ENCODE measurements around the gene COL4A1. TPM values are rescaled to one million over a fixed set of nuclear protein-coding genes. Genes with fewer than 3 reads are reported as not detected.

COL4A1 gene
- total RNA-seq, result 0.21 TPM

- no peak within 1 kb of the TSS for H3K4me3 ChIP-seq (ENCODE audit: low read length)
- no peaks in the 10 kb centered on the region for H3K4me1 ChIP-seq (ENCODE audit: insufficient read depth, low read length)
- peaks cover 77% of the 10 kb centered on the region for H3K27me3 ChIP-seq (ENCODE audit: insufficient read depth, low read length)
- no peaks in the 10 kb centered on the region for H3K9me3 ChIP-seq (ENCODE audit: low read depth, low read length)
Observed at GRCh38 chr13:110306960-110307766, at the start of gene COL4A1, which contains the start of gene COL4A2. Gene COL4A1, minus strand, starts transcription at chr13:110307157. Its CDS starts 130 bp downstream, at chr13:110307027. Gene COL4A2, plus strand, starts transcription at chr13:110307284. Its CDS starts 620 bp downstream, at chr13:110307904.

GRCh38 chr13:110356362-110356761 lies 49.4 kb upstream of the COL4A1 start:
- no peaks in the 10 kb centered on the region for H3K27me3 ChIP-seq (ENCODE audit: insufficient read depth, low read length)
- no peak overlapping the region for H3K4me3 ChIP-seq (ENCODE audit: low read length)
- no peaks in the 10 kb centered on the region for H3K9me3 ChIP-seq (ENCODE audit: low read depth, low read length)
- no peaks in the 10 kb centered on the region for H3K4me1 ChIP-seq (ENCODE audit: insufficient read depth, low read length)

- Histone ChIP-seq H3K4me3 (ENCODE audit: low read length) (no peak overlapping the region), H3K4me1 (ENCODE audit: insufficient read depth, low read length) (no peaks in the 10 kb centered on the region), H3K9me3 (ENCODE audit: low read depth, low read length) (no peaks in the 10 kb centered on the region), H3K27me3 (ENCODE audit: insufficient read depth, low read length) (no peaks in the 10 kb centered on the region)
Observed at GRCh38 chr13:110354715-110355473, 47.9 kb upstream of the COL4A1 start.

DNA sequence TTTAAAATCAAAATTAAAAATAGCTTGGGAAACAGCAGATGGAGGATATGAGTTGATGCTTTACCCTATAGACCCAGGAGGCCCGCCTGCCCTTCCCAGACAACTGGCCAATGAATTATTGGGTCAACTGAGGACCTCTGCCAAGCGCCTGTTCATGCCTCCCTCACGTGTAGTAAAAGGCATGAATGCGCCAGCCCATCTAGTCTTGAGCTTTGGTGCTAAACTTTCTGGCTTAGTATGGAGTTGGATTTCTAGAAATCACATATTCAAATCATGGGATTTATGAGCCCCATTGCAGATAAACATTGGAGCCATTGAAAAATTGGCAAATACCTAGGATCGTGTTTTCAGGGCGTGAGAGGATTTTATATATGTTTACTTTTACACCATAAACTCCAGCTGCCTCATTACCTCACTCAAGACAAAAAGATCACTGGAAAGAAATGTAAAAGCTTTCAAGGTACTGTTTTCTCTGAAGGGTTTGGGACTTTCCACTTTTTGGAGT lies 47.2 kb upstream of the COL4A1 start:
- no peak overlapping the region for H3K4me3 ChIP-seq (ENCODE audit: low read length)
- no peaks in the 10 kb centered on the region for H3K9me3 ChIP-seq (ENCODE audit: low read depth, low read length)
- no peaks in the 10 kb centered on the region for H3K27me3 ChIP-seq (ENCODE audit: insufficient read depth, low read length)
- no peaks in the 10 kb centered on the region for H3K4me1 ChIP-seq (ENCODE audit: insufficient read depth, low read length)

- H3K4me1 ChIP-seq (ENCODE audit: insufficient read depth, low read length), result no peaks in the 10 kb centered on the region
- no peaks in the 10 kb centered on the region for H3K27me3 ChIP-seq (ENCODE audit: insufficient read depth, low read length)
- H3K4me3 ChIP-seq (ENCODE audit: low read length), result no peak overlapping the region
- H3K9me3 ChIP-seq (ENCODE audit: low read depth, low read length), result no peaks in the 10 kb centered on the region
Observed at GRCh38 chr13:110353339-110353977, 46.5 kb upstream of the COL4A1 start.

- Histone ChIP-seq H3K27me3 (ENCODE audit: insufficient read depth, low read length) (no peaks in the 10 kb centered on the region), H3K9me3 (ENCODE audit: low read depth, low read length) (no peaks in the 10 kb centered on the region), H3K4me1 (ENCODE audit: insufficient read depth, low read length) (no peaks in the 10 kb centered on the region), H3K4me3 (ENCODE audit: low read length) (no peak overlapping the region)
Observed at GRCh38 chr13:110352735-110353134, 45.8 kb upstream of the COL4A1 start.

DNA sequence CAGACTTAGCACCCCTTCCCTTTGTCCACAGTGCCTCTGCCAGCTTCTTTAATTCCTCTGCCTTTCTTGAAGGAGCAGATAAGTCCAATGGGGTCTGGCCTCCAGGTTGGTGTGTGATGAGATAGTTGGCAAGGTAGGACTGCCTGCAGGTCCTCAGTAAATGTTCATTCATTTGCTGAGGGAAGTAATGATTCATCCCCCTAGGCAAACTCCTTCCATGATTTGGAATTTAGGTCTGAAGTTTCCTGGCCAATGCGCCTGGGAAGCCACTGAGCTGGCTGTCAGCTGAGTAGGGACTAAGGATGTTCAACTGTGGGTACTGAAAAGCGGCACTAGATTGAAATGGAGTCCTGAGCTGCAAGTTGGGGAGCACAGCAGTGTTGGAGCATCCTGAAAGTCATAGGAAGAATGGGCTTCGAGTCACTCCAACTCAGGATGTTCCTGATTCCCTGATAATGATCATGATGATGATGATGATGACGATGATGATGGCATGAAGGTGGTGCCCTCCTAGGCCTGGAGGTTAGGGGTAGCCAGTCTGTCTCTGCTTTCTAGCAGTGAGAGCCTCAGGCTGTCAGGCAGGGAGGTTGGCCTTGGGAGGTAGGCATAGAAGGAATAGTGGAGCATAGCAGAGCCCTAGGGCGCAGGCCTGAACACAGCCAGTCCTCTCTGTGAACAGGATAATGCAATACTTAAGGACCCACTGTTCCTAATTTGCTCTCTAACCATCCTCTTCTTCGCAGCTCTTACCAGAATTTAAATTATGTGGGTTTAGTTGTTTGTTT lies 44.9 kb upstream of the COL4A1 start:
- H3K4me3 ChIP-seq (ENCODE audit: low read length), result no peak overlapping the region
- no peaks in the 10 kb centered on the region for H3K4me1 ChIP-seq (ENCODE audit: insufficient read depth, low read length)
- no peaks in the 10 kb centered on the region for H3K9me3 ChIP-seq (ENCODE audit: low read depth, low read length)
- H3K27me3 ChIP-seq (ENCODE audit: insufficient read depth, low read length), result no peaks in the 10 kb centered on the region

DNA sequence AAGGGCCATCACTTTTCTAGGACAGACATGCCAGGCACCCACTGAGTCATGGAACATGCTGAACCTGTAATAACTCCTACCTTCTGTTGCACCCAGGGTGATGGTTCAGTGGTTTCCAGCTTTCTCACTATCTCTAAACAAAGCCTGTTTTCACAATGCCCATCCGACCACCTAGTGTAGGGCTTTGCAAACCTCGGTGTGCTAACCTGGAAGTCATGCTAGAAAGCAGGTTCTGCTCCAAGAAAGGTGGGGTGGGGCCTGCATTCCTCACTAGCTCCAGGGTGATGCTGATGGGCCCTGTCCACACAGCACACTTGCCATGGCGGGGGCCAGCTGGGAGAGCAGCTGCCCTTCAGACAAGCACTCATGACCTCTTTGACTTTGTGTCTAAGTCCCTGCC lies 43.6 kb upstream of the COL4A1 start:
- Histone ChIP-seq H3K4me1 (ENCODE audit: insufficient read depth, low read length) (no peaks in the 10 kb centered on the region), H3K9me3 (ENCODE audit: low read depth, low read length) (no peaks in the 10 kb centered on the region), H3K27me3 (ENCODE audit: insufficient read depth, low read length) (no peaks in the 10 kb centered on the region), H3K4me3 (ENCODE audit: low read length) (no peak overlapping the region)

DNA sequence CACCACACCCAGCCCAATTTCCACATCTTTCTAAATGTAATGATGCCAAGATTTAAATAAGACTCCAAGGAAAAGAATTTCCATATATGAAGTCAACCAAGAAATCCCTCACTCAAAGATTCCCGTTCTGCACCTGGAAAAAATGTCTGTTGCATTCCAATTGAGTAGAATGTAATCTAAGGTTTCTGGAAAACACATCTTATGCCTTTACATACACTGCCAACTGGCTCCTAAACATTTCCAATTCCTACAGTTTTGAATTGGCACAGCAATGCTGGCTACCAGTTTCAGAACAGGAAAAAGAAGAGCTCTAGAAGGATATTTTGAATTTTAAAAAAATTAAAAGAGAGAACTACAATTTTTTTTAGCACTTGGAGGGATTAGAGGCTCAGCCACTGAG lies 43.1 kb upstream of the COL4A1 start:
- H3K4me3 ChIP-seq (ENCODE audit: low read length), result no peak overlapping the region
- no peaks in the 10 kb centered on the region for H3K27me3 ChIP-seq (ENCODE audit: insufficient read depth, low read length)
- no peaks in the 10 kb centered on the region for H3K4me1 ChIP-seq (ENCODE audit: insufficient read depth, low read length)
- no peaks in the 10 kb centered on the region for H3K9me3 ChIP-seq (ENCODE audit: low read depth, low read length)

DNA sequence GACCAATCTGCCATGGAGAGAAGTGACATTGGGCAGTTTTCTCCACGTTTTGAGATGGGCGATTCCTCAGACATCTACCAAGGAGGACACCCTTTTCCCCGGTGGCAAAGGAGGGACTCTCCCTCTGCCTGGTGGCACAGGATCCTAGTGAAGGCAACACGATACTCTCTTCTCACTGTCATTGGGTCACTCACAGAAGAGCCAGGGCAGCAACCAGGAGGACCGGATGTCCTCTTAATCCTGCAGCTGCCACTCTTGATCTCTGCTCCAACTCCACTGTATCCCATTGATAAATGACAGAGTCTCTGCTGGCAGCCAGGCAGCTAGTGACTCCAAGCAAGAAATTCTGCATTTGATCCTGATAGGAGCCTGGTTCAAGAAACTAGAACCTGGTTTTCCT lies 42.3 kb upstream of the COL4A1 start:
- Histone ChIP-seq H3K4me3 (ENCODE audit: low read length) (no peak overlapping the region), H3K27me3 (ENCODE audit: insufficient read depth, low read length) (no peaks in the 10 kb centered on the region), H3K9me3 (ENCODE audit: low read depth, low read length) (no peaks in the 10 kb centered on the region), H3K4me1 (ENCODE audit: insufficient read depth, low read length) (no peaks in the 10 kb centered on the region)

- Histone ChIP-seq H3K9me3 (ENCODE audit: low read depth, low read length) (no peaks in the 10 kb centered on the region), H3K4me3 (ENCODE audit: low read length) (no peak overlapping the region), H3K27me3 (ENCODE audit: insufficient read depth, low read length) (no peaks in the 10 kb centered on the region), H3K4me1 (ENCODE audit: insufficient read depth, low read length) (no peaks in the 10 kb centered on the region)
Observed at GRCh38 chr13:110348309-110349105, 41.5 kb upstream of the COL4A1 start.

- H3K4me3 ChIP-seq (ENCODE audit: low read length), result no peak overlapping the region
- H3K4me1 ChIP-seq (ENCODE audit: insufficient read depth, low read length), result no peaks in the 10 kb centered on the region
- no peaks in the 10 kb centered on the region for H3K9me3 ChIP-seq (ENCODE audit: low read depth, low read length)
- no peaks in the 10 kb centered on the region for H3K27me3 ChIP-seq (ENCODE audit: insufficient read depth, low read length)
Observed at GRCh38 chr13:110347535-110348308, 40.8 kb upstream of the COL4A1 start.

- Histone ChIP-seq H3K27me3 (ENCODE audit: insufficient read depth, low read length) (no peaks in the 10 kb centered on the region), H3K4me3 (ENCODE audit: low read length) (no peak overlapping the region), H3K9me3 (ENCODE audit: low read depth, low read length) (no peaks in the 10 kb centered on the region), H3K4me1 (ENCODE audit: insufficient read depth, low read length) (no peaks in the 10 kb centered on the region)
Observed at GRCh38 chr13:110347088-110347487, 40.1 kb upstream of the COL4A1 start.

Measured in mononuclear cell (primary cell).